Neural progenitor cell (in vitro differentiated cells): ENCODE data around the gene MAGI2.

ENCODE experiments used
- EZH2 ChIP-seq: fragments of 200-600 bp; sonication (generic); IDR thresholded peaks from 2 replicates; pipeline ENCODE4 v1.6.1; 2017; ENCODE audit warnings: antibody characterized with exemption, mild to moderate bottlenecking, moderate library complexity
- TF ChIP-seq, protein P1 (sequence below): fragments of 200-600 bp; sonication (generic); IDR thresholded peaks from 2 replicates; pipeline ENCODE4 v1.5.1; 2017; ENCODE audit warnings: antibody characterized with exemption, mild to moderate bottlenecking

DNA sequence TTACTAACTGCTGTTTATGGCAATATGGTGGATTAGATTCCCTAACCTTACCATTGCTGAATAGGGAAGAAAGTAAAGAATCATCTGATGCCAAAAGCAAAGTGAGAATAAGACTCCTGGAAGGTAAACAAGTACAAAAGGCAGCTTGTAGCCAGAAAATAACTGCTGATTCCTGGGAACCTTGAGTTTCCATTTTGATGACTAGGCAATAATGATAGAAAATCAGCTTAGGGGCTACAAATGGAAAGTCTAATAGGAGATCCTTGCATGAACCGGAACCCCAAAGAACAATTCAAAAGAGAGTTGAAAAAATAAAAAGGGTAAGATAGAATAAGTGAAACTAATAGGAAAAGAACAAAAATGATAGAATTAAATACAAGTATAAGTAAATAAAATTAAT is 1338.5 kb downstream of the MAGI2 start:
- TF ChIP-seq, protein P1, sequence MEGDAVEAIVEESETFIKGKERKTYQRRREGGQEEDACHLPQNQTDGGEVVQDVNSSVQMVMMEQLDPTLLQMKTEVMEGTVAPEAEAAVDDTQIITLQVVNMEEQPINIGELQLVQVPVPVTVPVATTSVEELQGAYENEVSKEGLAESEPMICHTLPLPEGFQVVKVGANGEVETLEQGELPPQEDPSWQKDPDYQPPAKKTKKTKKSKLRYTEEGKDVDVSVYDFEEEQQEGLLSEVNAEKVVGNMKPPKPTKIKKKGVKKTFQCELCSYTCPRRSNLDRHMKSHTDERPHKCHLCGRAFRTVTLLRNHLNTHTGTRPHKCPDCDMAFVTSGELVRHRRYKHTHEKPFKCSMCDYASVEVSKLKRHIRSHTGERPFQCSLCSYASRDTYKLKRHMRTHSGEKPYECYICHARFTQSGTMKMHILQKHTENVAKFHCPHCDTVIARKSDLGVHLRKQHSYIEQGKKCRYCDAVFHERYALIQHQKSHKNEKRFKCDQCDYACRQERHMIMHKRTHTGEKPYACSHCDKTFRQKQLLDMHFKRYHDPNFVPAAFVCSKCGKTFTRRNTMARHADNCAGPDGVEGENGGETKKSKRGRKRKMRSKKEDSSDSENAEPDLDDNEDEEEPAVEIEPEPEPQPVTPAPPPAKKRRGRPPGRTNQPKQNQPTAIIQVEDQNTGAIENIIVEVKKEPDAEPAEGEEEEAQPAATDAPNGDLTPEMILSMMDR = no peak
- TF ChIP-seq EZH2 = no peak
